K562 (cell line): Measurements from ENCODE around the gene CDC37. TPM values are rescaled to one million over a fixed set of nuclear protein-coding genes. Genes with fewer than 3 reads are reported as not detected.

Experiments used
- EP300 ChIP-seq: IDR thresholded peaks from 2 replicates; pipeline ENCODE4 v1.6.1; 2012; ENCODE audit warnings: low read length, improper control_type of control experiment
- ESRRA ChIP-seq: fragments of 450-650 bp; IDR thresholded peaks from 2 replicates; pipeline ENCODE4 v1.6.1; 2014; ENCODE audit warnings: low read depth, mild to moderate bottlenecking, moderate library complexity, borderline replicate concordance
- HDAC2 ChIP-seq: fragments of 450-650 bp; IDR thresholded peaks from 2 replicates; pipeline ENCODE4 v1.6.1; 2016; ENCODE audit warnings: mild to moderate bottlenecking
- HDAC8 ChIP-seq: fragments of 450-650 bp; IDR thresholded peaks from 2 replicates; pipeline ENCODE4 v1.6.1; 2016; ENCODE audit warnings: mild to moderate bottlenecking, missing genetic modification characterization, moderate library complexity, missing compliant biosample characterization
- HMBOX1 ChIP-seq: sonication (generic); IDR thresholded peaks from 2 replicates; pipeline ENCODE4 v1.6.1; 2016
- NCOA6 ChIP-seq: fragments of 450-650 bp; IDR thresholded peaks from 2 replicates; pipeline ENCODE4 v1.6.1; 2017; ENCODE audit warnings: mild to moderate bottlenecking
- NCOR1 ChIP-seq: fragments of 450-650 bp; IDR thresholded peaks from 2 replicates; pipeline ENCODE4 v1.6.1; 2016; ENCODE audit warnings: mild to moderate bottlenecking, moderate library complexity
- NONO ChIP-seq, 2 experiments: fragments of 200-400 bp in 1 of 2; fragments of 450-650 bp in 1 of 2; formaldehyde crosslinking in 1 of 2; IDR thresholded peaks; 2 replicates each; pipeline ENCODE4 v1.6.1; 2017; ENCODE audit warnings: low read depth in 2 of 2, mild to moderate bottlenecking in 2 of 2, moderate library complexity in 2 of 2, low read length in 1 of 2
- TEAD1 ChIP-seq, 2 experiments: fragments of 450-650 bp in 1 of 2; sonication (generic) in 1 of 2; formaldehyde crosslinking; IDR thresholded peaks; 2 replicates each; pipeline versions ENCODE4 v1.4.0 to v1.8.0; 2020 to 2022; ENCODE audit warnings: mild to moderate bottlenecking in 2 of 2, missing genetic modification reagents in 1 of 2
- UBTF ChIP-seq, 2 experiments: IDR thresholded peaks; 2 replicates each; pipeline ENCODE4 v1.6.1; 2012; ENCODE audit warnings: improper control_type of control experiment in 2 of 2, low read depth in 2 of 2, low read length in 2 of 2, borderline replicate concordance in 1 of 2
- ZBTB33 ChIP-seq: sonication (generic); formaldehyde crosslinking; IDR thresholded peaks from 2 replicates; pipeline ENCODE4 v1.8.1; 2023; ENCODE audit warnings: mild to moderate bottlenecking, missing genetic modification reagents
- ZEB2 ChIP-seq: fragments of 450-650 bp; IDR thresholded peaks from 2 replicates; pipeline ENCODE4 v1.6.1; 2016
- ZNF407 ChIP-seq: fragments of 450-650 bp; IDR thresholded peaks from 2 replicates; pipeline ENCODE4 v1.6.1; 2016; ENCODE audit warnings: low read depth
- polyA plus RNA-seq, 8 experiments: library from polyadenylated mRNA; depleted of rRNA in 4 of 8; stranded (reverse) in 5 of 8; unstranded in 3 of 8; fragments of >200 nt; fragmentation: Nextera tagmentation in 2 of 8; fragmentation: Illumina TruSeq in 1 of 8; extraction: Ambion mirVana in 2 of 8; extraction: Trizol in 1 of 8; gene quantifications; 2 replicates each; pipeline versions ENCODE4 v1.2.1 to v1.2.3, GENCODE V29; 2011 to 2014; ENCODE audit warnings: inconsistent platforms in 1 of 8, missing spikeins in 1 of 8
- total RNA-seq, 7 experiments: library from RNA; depleted of rRNA in 6 of 7; stranded (reverse); fragments of >200 nt in 6 of 7; fragmentation: Illumina TruSeq in 2 of 7; extraction: Trizol in 2 of 7; gene quantifications; 2 replicates each; pipeline versions ENCODE4 v1.2.1 to v1.2.3, GENCODE V29; 2011 to 2021; ENCODE audit warnings: low replicate concordance in 1 of 7

CDC37 gene
- total and polyA plus RNA-seq, 9 of the 15 experiments (the other 6 are each of a cell fraction or from before 2014, with no cell fraction given): 6.6 to 538 (median 227) TPM

- TF ChIP-seq EP300 (peak; percentile 40; the same call in 1 of the 2 replicates), ZBTB33 (CRISPR knock-in tag) (peak; percentile 88), NONO (IDR thresholded peaks at IDR 0.05; ENCODE audit: low read depth in 2 of 2, low read length in 1 of 2) (peak in 1 of 2 experiments; percentile 84; a peak in 1 of 4 replicates), NCOA6 (no peak; the same call in 1 of the 2 replicates), ESRRA (peak; percentile 94), HMBOX1 (no peak), UBTF (IDR thresholded peaks at IDR 0.05; ENCODE audit: borderline replicate concordance in 1 of 2, low read depth in 2 of 2, low read length in 2 of 2) (peak in 1 of 2 experiments; percentile 79; a peak in 1 of 4 replicates), NCOR1 (peak; percentile 69), HDAC8 (peak; percentile 91), ZNF407 (no peak), ZEB2 (peak; percentile 36; the same call in 1 of the 2 replicates), HDAC2 (peak; percentile 99), TEAD1 (CRISPR knock-in tag; IDR thresholded peaks at IDR 0.05) (peak; percentile 77 to 86; a peak in 3 of 4 replicates)
Measured at GRCh38 chr19:10416380-10417257, 13.3 kb upstream of the CDC37 start (continued).
